Measurements from ENCODE around the gene BRD1. TPM values are rescaled to one million over a fixed set of nuclear protein-coding genes. Genes with fewer than 3 reads are reported as not detected.

BRD1 gene
- total and polyA plus RNA-seq, 2 experiments from 2014 or later: 25.0 to 25.9 TPM

- Histone ChIP-seq H3K27me3 (no peaks in the 10 kb centered on the region), H3K4me1 (ENCODE audit: insufficient read depth) (peaks cover 22% of the 10 kb centered on the region), H3K27ac (peak overlapping the region; percentile 95), H3K36me3 (replicated peaks; ENCODE audit: insufficient read depth, low read depth) (no peaks in the 10 kb centered on the region), H2AFZ (no peak overlapping the region), H3K79me2 (peaks cover 63% of the 10 kb centered on the region), H3K9me2 (replicated peaks; ENCODE audit: insufficient read depth) (no peaks in the 10 kb centered on the region), H3K4me3 (peak overlapping the region; percentile 96), H4K20me1 (ENCODE audit: insufficient read depth, poor library complexity, severe bottlenecking) (peaks cover 59% of the 10 kb centered on the region), H3K9me3 (ENCODE audit: low read depth) (no peaks in the 10 kb centered on the region), H3K4me2 (peak overlapping the region; percentile 100)
- no peak for TF ChIP-seq EZH2 (IDR thresholded peaks at IDR 0.05; ENCODE audit: borderline replicate concordance)
- TF ChIP-seq EZH2phosphoT487 (IDR thresholded peaks at IDR 0.05; ENCODE audit: low read depth, severe bottlenecking, unreplicated experiment): no peak
- TF ChIP-seq CTCF (IDR thresholded peaks at IDR 0.05; ENCODE audit: poor library complexity): no peak
- 13% methylated on average over 31 of the region's 31 CpGs for WGBS (ENCODE audit: low lambda C conversion rate, missing lambda C conversion rate)
- DNase-seq (ENCODE audit: low spot score): peak; percentile 67
Measured at GRCh38 chr22:49825944-49826602, 1.6 kb downstream of the BRD1 start.

- peaks cover 70% of the 10 kb centered on the region for H3K79me2 ChIP-seq
- H3K9me2 ChIP-seq (replicated peaks; ENCODE audit: insufficient read depth): no peaks in the 10 kb centered on the region
- TF ChIP-seq EZH2 (IDR thresholded peaks at IDR 0.05; ENCODE audit: borderline replicate concordance) (no peak), EZH2phosphoT487 (IDR thresholded peaks at IDR 0.05; ENCODE audit: low read depth, severe bottlenecking, unreplicated experiment) (no peak), CTCF (IDR thresholded peaks at IDR 0.05; ENCODE audit: poor library complexity) (no peak)
- H3K4me1 ChIP-seq (ENCODE audit: insufficient read depth): peaks cover 22% of the 10 kb centered on the region
- H3K36me3 ChIP-seq (replicated peaks; ENCODE audit: insufficient read depth, low read depth): no peaks in the 10 kb centered on the region
- H3K27ac ChIP-seq: peak overlapping the region; percentile 95
- peak; percentile 44 for DNase-seq (ENCODE audit: low spot score)
- peak overlapping the region; percentile 96 for H3K4me3 ChIP-seq
- no peaks in the 10 kb centered on the region for H3K9me3 ChIP-seq (ENCODE audit: low read depth)
- no peak overlapping the region for H2AFZ ChIP-seq
- WGBS (ENCODE audit: low lambda C conversion rate, missing lambda C conversion rate): 55% methylated on average over 10 of the region's 10 CpGs
- peaks cover 65% of the 10 kb centered on the region for H4K20me1 ChIP-seq (ENCODE audit: insufficient read depth, poor library complexity, severe bottlenecking)
- H3K27me3 ChIP-seq: no peaks in the 10 kb centered on the region
- H3K4me2 ChIP-seq: peak overlapping the region; percentile 100
Measured at GRCh38 chr22:49825436-49825835, 2.2 kb downstream of the BRD1 start.

- Histone ChIP-seq H3K4me2 (peak overlapping the region; percentile 100), H2AFZ (no peak overlapping the region), H3K4me1 (ENCODE audit: insufficient read depth) (peaks cover 22% of the 10 kb centered on the region), H3K27ac (peak overlapping the region; percentile 95), H3K36me3 (replicated peaks; ENCODE audit: insufficient read depth, low read depth) (no peaks in the 10 kb centered on the region), H3K27me3 (no peaks in the 10 kb centered on the region), H3K9me3 (ENCODE audit: low read depth) (no peaks in the 10 kb centered on the region), H3K9me2 (replicated peaks; ENCODE audit: insufficient read depth) (no peaks in the 10 kb centered on the region), H4K20me1 (ENCODE audit: insufficient read depth, poor library complexity, severe bottlenecking) (peaks cover 70% of the 10 kb centered on the region), H3K4me3 (no peak overlapping the region), H3K79me2 (peaks cover 75% of the 10 kb centered on the region)
- WGBS (ENCODE audit: low lambda C conversion rate, missing lambda C conversion rate): 85% methylated on average over 12 of the region's 12 CpGs
- TF ChIP-seq EZH2phosphoT487 (IDR thresholded peaks at IDR 0.05; ENCODE audit: low read depth, severe bottlenecking, unreplicated experiment) (no peak), CTCF (IDR thresholded peaks at IDR 0.05; ENCODE audit: poor library complexity) (no peak), EZH2 (IDR thresholded peaks at IDR 0.05; ENCODE audit: borderline replicate concordance) (no peak)
- DNase-seq (ENCODE audit: low spot score): no peak
Measured at GRCh38 chr22:49824936-49825335, 2.7 kb downstream of the BRD1 start.
